Osteoblast (primary cell): ENCODE results near the gene SCML1. TPM values are rescaled to one million over a fixed set of nuclear protein-coding genes. Genes with fewer than 3 reads are reported as not detected.

ENCODE experiments used
- DNase-seq: peaks from one replicate; pipeline ENCODE4 v3.0.0; 2011; ENCODE audit warnings: low spot score, mixed read lengths; ENCODE audit not compliant: insufficient read length; ENCODE audit errors: missing footprints
- H2AFZ ChIP-seq: 2 replicates; pipeline ENCODE4 v1.6.0; 2011; ENCODE audit warnings: mild to moderate bottlenecking, low read length
- H3K27ac ChIP-seq: 2 replicates; pipeline ENCODE4 v1.5.1; 2011; ENCODE audit warnings: mild to moderate bottlenecking, low read depth, low read length, moderate library complexity
- H3K27me3 ChIP-seq: 2 replicates; pipeline ENCODE4 v1.6.0; 2012; ENCODE audit warnings: mild to moderate bottlenecking, control low read depth, inconsistent platforms, low read length, moderate library complexity; ENCODE audit not compliant: insufficient read depth
- H3K36me3 ChIP-seq: 2 replicates; pipeline ENCODE4 v1.5.1; 2011; ENCODE audit warnings: mild to moderate bottlenecking, low read length, control low read depth, moderate library complexity; ENCODE audit not compliant: insufficient read depth
- H3K4me1 ChIP-seq: 2 replicates; pipeline ENCODE4 v1.5.1; 2011; ENCODE audit warnings: mild to moderate bottlenecking, low read length, control low read depth, moderate library complexity; ENCODE audit not compliant: insufficient read depth
- H3K4me2 ChIP-seq: 2 replicates; pipeline ENCODE4 v1.6.0; 2011; ENCODE audit warnings: mild to moderate bottlenecking, low read length; ENCODE audit not compliant: insufficient read depth
- H3K4me3 ChIP-seq: fragments of 200-600 bp; sonication (generic); 3 replicates; pipeline ENCODE4 v1.5.1; 2012; ENCODE audit warnings: mild to moderate bottlenecking, low read length, inconsistent platforms; ENCODE audit not compliant: insufficient read depth
- H3K79me2 ChIP-seq: 2 replicates; pipeline ENCODE4 v1.6.0; 2012; ENCODE audit warnings: mild to moderate bottlenecking, low read length, control low read depth, inconsistent platforms; ENCODE audit not compliant: insufficient read depth
- H3K9me3 ChIP-seq: 2 replicates; pipeline ENCODE4 v1.5.1; 2011; ENCODE audit warnings: low read depth, low read length, control low read depth
- H4K20me1 ChIP-seq: 2 replicates; pipeline ENCODE4 v1.6.0; 2012; ENCODE audit warnings: mild to moderate bottlenecking, low read length, control low read depth; ENCODE audit not compliant: insufficient read depth
- CTCF ChIP-seq: IDR thresholded peaks from 2 replicates; pipeline ENCODE4 v1.5.1; 2011; ENCODE audit warnings: mild to moderate bottlenecking, low read depth, low read length, moderate library complexity; ENCODE audit errors: extremely low read depth
- total RNA-seq: library from RNA; depleted of rRNA; stranded (reverse); fragments of >200 nt; gene quantifications from 2 replicates; pipeline ENCODE4 v1.2.3, GENCODE V29; 2012

Gene SCML1
- total RNA-seq, 1 donor = 12.3 TPM

GRCh38 chrX:17705211-17705610, 32.1 kb upstream of the SCML1 start:
- H4K20me1 ChIP-seq = no peaks in the 10 kb centered on the region
- H3K4me3 ChIP-seq = no peak overlapping the region
- no peaks in the 10 kb centered on the region for H3K9me3 ChIP-seq
- H3K27me3 ChIP-seq = no peaks in the 10 kb centered on the region
- H3K27ac ChIP-seq = no peak overlapping the region
- no peaks in the 10 kb centered on the region for H3K4me1 ChIP-seq
- peaks cover 3% of the 10 kb centered on the region for H3K36me3 ChIP-seq
- no peak for DNase-seq
- no peak overlapping the region for H3K4me2 ChIP-seq
- H2AFZ ChIP-seq = no peak overlapping the region
- no peaks in the 10 kb centered on the region for H3K79me2 ChIP-seq
- TF ChIP-seq CTCF = no peak

GRCh38 chrX:17706676-17707075, 30.6 kb upstream of the SCML1 start:
- Histone ChIP-seq H3K9me3 (no peaks in the 10 kb centered on the region), H3K4me2 (no peak overlapping the region), H3K79me2 (no peaks in the 10 kb centered on the region), H4K20me1 (no peaks in the 10 kb centered on the region), H3K27ac (no peak overlapping the region), H3K36me3 (peaks cover 3% of the 10 kb centered on the region), H3K4me1 (no peaks in the 10 kb centered on the region), H2AFZ (no peak overlapping the region), H3K4me3 (no peak overlapping the region), H3K27me3 (no peaks in the 10 kb centered on the region)
- DNase-seq = peak; percentile 61
- TF ChIP-seq CTCF = no peak

GRCh38 chrX:17707731-17708130, 29.6 kb upstream of the SCML1 start:
- no peak overlapping the region for H3K4me2 ChIP-seq
- no peak for TF ChIP-seq CTCF
- DNase-seq = no peak
- no peaks in the 10 kb centered on the region for H3K27me3 ChIP-seq
- H3K9me3 ChIP-seq = no peaks in the 10 kb centered on the region
- H3K27ac ChIP-seq = no peak overlapping the region
- H2AFZ ChIP-seq = no peak overlapping the region
- no peaks in the 10 kb centered on the region for H3K36me3 ChIP-seq
- H4K20me1 ChIP-seq = no peaks in the 10 kb centered on the region
- no peaks in the 10 kb centered on the region for H3K4me1 ChIP-seq
- no peaks in the 10 kb centered on the region for H3K79me2 ChIP-seq
- no peak overlapping the region for H3K4me3 ChIP-seq

- Histone ChIP-seq H3K4me1 (no peaks in the 10 kb centered on the region), H2AFZ (no peak overlapping the region), H3K79me2 (no peaks in the 10 kb centered on the region), H3K27me3 (no peaks in the 10 kb centered on the region), H3K4me3 (no peak overlapping the region), H3K4me2 (no peak overlapping the region), H4K20me1 (no peaks in the 10 kb centered on the region), H3K9me3 (no peaks in the 10 kb centered on the region), H3K27ac (no peak overlapping the region), H3K36me3 (no peaks in the 10 kb centered on the region)
- no peak for TF ChIP-seq CTCF
- DNase-seq = no peak
Observed at GRCh38 chrX:17710871-17711301, 26.4 kb upstream of the SCML1 start.
